ENCODE results near the gene SPRTN. TPM values are rescaled to one million over a fixed set of nuclear protein-coding genes. Genes with fewer than 3 reads are reported as not detected.
A peak's percentile ranks its signal among the peaks of the same experiment; 100 is the strongest.

The SPRTN gene
- polyA plus RNA-seq, 1 donor from 2014 or later, result 11.8 TPM

DNA sequence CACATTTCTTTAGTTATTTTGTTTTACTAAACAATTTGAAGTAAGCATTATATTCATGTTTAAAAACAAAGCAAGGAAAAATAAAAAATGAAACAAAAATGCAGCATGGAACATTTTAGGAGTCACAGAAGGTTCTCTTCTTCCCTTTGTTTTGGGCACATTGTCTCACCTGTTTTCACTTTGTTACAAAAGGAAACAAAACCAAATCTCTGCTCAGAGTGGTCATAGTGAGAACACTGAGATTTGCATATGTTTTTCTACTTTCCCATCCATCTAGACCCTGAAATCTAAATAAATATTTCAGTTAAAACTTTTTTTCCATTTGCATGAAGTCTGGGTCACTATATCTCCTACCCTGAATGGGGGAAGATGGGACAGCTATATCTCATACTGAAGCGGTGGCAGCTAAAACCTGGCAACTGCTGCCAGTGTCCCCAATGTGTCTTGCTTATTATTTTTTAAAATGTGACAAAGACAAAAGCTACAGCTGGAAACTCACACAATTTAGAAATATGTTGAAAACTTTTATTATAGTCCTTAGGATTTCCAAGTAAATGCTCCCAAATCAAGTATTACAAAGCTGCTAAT lies 3.9 kb upstream of the SPRTN start:
- Histone ChIP-seq H3K9me3 (ENCODE audit: low read length) (no peaks in the 10 kb centered on the region), H3K27ac (ENCODE audit: low read length) (no peak overlapping the region), H3K4me2 (ENCODE audit: low read length) (peak overlapping the region; percentile 99), H3F3A (ENCODE audit: insufficient read depth, low read length, poor library complexity, severe bottlenecking) (peaks cover 7% of the 10 kb centered on the region), H3K9me2 (ENCODE audit: insufficient read depth, low read length) (no peaks in the 10 kb centered on the region), H3K4me3 (ENCODE audit: low read length) (peak overlapping the region; percentile 85), H3K36me3 (ENCODE audit: insufficient read depth, low read length) (no peaks in the 10 kb centered on the region), H3K9ac (ENCODE audit: low read length) (peak overlapping the region; percentile 14), H3K79me2 (replicated peaks; ENCODE audit: insufficient read depth, low read length) (peaks cover 49% of the 10 kb centered on the region), H3K27me3 (ENCODE audit: insufficient read depth, low read depth, low read length) (no peaks in the 10 kb centered on the region), H2AFZ (ENCODE audit: low read depth, low read length) (no peak overlapping the region), H4K20me1 (ENCODE audit: insufficient read depth) (peaks cover 3% of the 10 kb centered on the region)
- TF ChIP-seq TAF1 (IDR thresholded peaks at IDR 0.05; ENCODE audit: low read depth) (no peak), SMC3 (conservative IDR thresholded peaks at IDR 0.05; ENCODE audit: poor library complexity) (no peak), RAD21 (conservative IDR thresholded peaks at IDR 0.05) (no peak), POLR2AphosphoS5 (IDR thresholded peaks at IDR 0.05) (no peak), MXI1 (conservative IDR thresholded peaks at IDR 0.05; ENCODE audit: poor library complexity, severe bottlenecking) (no peak), EZH2 (IDR thresholded peaks at IDR 0.05; ENCODE audit: borderline replicate concordance, insufficient read depth, low read length, poor library complexity, severe bottlenecking) (no peak), EP300 (conservative IDR thresholded peaks at IDR 0.05; ENCODE audit: poor library complexity, severe bottlenecking) (no peak)
- TF ChIP-seq, protein P1, sequence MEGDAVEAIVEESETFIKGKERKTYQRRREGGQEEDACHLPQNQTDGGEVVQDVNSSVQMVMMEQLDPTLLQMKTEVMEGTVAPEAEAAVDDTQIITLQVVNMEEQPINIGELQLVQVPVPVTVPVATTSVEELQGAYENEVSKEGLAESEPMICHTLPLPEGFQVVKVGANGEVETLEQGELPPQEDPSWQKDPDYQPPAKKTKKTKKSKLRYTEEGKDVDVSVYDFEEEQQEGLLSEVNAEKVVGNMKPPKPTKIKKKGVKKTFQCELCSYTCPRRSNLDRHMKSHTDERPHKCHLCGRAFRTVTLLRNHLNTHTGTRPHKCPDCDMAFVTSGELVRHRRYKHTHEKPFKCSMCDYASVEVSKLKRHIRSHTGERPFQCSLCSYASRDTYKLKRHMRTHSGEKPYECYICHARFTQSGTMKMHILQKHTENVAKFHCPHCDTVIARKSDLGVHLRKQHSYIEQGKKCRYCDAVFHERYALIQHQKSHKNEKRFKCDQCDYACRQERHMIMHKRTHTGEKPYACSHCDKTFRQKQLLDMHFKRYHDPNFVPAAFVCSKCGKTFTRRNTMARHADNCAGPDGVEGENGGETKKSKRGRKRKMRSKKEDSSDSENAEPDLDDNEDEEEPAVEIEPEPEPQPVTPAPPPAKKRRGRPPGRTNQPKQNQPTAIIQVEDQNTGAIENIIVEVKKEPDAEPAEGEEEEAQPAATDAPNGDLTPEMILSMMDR (IDR thresholded peaks at IDR 0.05; ENCODE audit: poor library complexity, severe bottlenecking), result no peak
- TF ChIP-seq, protein P2, sequence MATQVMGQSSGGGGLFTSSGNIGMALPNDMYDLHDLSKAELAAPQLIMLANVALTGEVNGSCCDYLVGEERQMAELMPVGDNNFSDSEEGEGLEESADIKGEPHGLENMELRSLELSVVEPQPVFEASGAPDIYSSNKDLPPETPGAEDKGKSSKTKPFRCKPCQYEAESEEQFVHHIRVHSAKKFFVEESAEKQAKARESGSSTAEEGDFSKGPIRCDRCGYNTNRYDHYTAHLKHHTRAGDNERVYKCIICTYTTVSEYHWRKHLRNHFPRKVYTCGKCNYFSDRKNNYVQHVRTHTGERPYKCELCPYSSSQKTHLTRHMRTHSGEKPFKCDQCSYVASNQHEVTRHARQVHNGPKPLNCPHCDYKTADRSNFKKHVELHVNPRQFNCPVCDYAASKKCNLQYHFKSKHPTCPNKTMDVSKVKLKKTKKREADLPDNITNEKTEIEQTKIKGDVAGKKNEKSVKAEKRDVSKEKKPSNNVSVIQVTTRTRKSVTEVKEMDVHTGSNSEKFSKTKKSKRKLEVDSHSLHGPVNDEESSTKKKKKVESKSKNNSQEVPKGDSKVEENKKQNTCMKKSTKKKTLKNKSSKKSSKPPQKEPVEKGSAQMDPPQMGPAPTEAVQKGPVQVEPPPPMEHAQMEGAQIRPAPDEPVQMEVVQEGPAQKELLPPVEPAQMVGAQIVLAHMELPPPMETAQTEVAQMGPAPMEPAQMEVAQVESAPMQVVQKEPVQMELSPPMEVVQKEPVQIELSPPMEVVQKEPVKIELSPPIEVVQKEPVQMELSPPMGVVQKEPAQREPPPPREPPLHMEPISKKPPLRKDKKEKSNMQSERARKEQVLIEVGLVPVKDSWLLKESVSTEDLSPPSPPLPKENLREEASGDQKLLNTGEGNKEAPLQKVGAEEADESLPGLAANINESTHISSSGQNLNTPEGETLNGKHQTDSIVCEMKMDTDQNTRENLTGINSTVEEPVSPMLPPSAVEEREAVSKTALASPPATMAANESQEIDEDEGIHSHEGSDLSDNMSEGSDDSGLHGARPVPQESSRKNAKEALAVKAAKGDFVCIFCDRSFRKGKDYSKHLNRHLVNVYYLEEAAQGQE (IDR thresholded peaks at IDR 0.05; ENCODE audit: borderline replicate concordance), result no peak

DNA sequence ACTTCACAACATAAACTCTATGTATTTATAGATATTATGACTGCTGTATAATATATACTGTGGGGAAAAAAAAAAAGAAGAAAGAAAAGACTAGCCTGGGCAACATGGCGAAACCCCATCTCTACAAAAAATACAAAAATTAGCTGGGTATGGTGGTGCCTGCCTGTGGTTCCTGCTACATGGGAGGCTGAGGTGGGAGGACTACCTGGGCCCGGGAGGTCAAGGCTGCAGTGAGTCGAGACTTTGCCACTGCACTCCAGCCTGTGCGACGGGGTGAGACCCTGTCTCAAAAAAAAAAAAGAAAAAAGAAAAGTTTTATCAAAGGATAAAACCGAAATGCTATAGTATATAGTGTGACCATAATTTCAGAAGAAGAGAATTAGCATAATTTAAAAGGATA lies 3.1 kb upstream of the SPRTN start:
- Histone ChIP-seq H2AFZ (ENCODE audit: low read depth, low read length) (no peak overlapping the region), H3F3A (ENCODE audit: insufficient read depth, low read length, poor library complexity, severe bottlenecking) (peaks cover 7% of the 10 kb centered on the region), H3K27me3 (ENCODE audit: insufficient read depth, low read depth, low read length) (no peaks in the 10 kb centered on the region), H3K36me3 (ENCODE audit: insufficient read depth, low read length) (no peaks in the 10 kb centered on the region), H4K20me1 (ENCODE audit: insufficient read depth) (peaks cover 3% of the 10 kb centered on the region), H3K27ac (ENCODE audit: low read length) (no peak overlapping the region), H3K4me3 (ENCODE audit: low read length) (peak overlapping the region; percentile 85), H3K4me2 (ENCODE audit: low read length) (peak overlapping the region; percentile 99), H3K9me2 (ENCODE audit: insufficient read depth, low read length) (no peaks in the 10 kb centered on the region), H3K79me2 (replicated peaks; ENCODE audit: insufficient read depth, low read length) (peaks cover 57% of the 10 kb centered on the region), H3K9ac (ENCODE audit: low read length) (no peak overlapping the region), H3K9me3 (ENCODE audit: low read length) (no peaks in the 10 kb centered on the region)
- TF ChIP-seq SMC3 (conservative IDR thresholded peaks at IDR 0.05; ENCODE audit: poor library complexity) (no peak), TAF1 (IDR thresholded peaks at IDR 0.05; ENCODE audit: low read depth) (no peak), RAD21 (conservative IDR thresholded peaks at IDR 0.05) (no peak), MXI1 (conservative IDR thresholded peaks at IDR 0.05; ENCODE audit: poor library complexity, severe bottlenecking) (no peak), EP300 (conservative IDR thresholded peaks at IDR 0.05; ENCODE audit: poor library complexity, severe bottlenecking) (no peak), EZH2 (IDR thresholded peaks at IDR 0.05; ENCODE audit: borderline replicate concordance, insufficient read depth, low read length, poor library complexity, severe bottlenecking) (no peak), POLR2AphosphoS5 (IDR thresholded peaks at IDR 0.05) (no peak)
- TF ChIP-seq, protein P1 (IDR thresholded peaks at IDR 0.05; ENCODE audit: poor library complexity, severe bottlenecking), result no peak
- TF ChIP-seq, protein P2 (IDR thresholded peaks at IDR 0.05; ENCODE audit: borderline replicate concordance), result no peak

All from neural cell (in vitro differentiated cells).